ENCODE data around the gene DENND6A. TPM values are rescaled to one million over a fixed set of nuclear protein-coding genes. Genes with fewer than 3 reads are reported as not detected.

The DENND6A gene
- total and polyA plus RNA-seq, 4 donors = 8.2 to 53.8 (median 18.9) TPM

DNA sequence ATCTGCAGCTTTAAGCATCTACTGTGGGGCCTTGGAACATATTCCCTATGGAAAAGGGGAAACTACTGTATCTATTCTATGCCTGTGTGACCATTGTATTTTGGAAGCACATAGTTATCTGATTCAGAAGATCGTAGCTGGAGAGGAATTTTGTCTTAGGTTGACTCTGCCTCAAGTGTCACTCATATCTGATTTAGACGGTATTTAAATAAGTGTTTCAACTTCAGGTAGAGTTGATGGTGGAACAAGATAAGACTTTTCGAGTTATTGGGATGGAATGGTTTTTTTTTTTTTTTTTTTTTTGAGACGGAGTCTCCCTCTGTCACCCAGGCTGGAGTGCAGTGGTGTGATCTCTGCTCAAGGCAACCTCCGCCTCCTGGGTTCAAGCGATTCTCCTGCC, 8.9 kb upstream of the DENND6A start:
- 77 to 94% methylated on average over 6 of the region's 6 CpGs for WGBS, 2 donors
- Histone ChIP-seq H3K9ac (ENCODE audit: insufficient read depth in 1 of 2, low read length in 2 of 2) (no peak overlapping the region), H3K9me3 (ENCODE audit: control insufficient read depth in 4 of 4, insufficient read depth in 3 of 4, low read length in 3 of 4) (no peaks in the 10 kb centered on the region), H3K27me3 (ENCODE audit: control insufficient read depth in 3 of 3, insufficient read depth in 3 of 3, low read length in 2 of 3) (no peaks in the 10 kb centered on the region), H3K36me3 (ENCODE audit: control insufficient read depth in 4 of 4, insufficient read depth in 4 of 4, low read length in 4 of 4) (no peaks in the 10 kb centered on the region), H3K4me3 (no peak overlapping the region), H3K4me1 (ENCODE audit: control insufficient read depth in 5 of 5, insufficient read depth in 5 of 5, low read length in 5 of 5) (no peaks in the 10 kb centered on the region), H3K27ac (ENCODE audit: low read depth in 1 of 2, low read length in 1 of 2) (no peak overlapping the region)
- TF ChIP-seq, protein P1, sequence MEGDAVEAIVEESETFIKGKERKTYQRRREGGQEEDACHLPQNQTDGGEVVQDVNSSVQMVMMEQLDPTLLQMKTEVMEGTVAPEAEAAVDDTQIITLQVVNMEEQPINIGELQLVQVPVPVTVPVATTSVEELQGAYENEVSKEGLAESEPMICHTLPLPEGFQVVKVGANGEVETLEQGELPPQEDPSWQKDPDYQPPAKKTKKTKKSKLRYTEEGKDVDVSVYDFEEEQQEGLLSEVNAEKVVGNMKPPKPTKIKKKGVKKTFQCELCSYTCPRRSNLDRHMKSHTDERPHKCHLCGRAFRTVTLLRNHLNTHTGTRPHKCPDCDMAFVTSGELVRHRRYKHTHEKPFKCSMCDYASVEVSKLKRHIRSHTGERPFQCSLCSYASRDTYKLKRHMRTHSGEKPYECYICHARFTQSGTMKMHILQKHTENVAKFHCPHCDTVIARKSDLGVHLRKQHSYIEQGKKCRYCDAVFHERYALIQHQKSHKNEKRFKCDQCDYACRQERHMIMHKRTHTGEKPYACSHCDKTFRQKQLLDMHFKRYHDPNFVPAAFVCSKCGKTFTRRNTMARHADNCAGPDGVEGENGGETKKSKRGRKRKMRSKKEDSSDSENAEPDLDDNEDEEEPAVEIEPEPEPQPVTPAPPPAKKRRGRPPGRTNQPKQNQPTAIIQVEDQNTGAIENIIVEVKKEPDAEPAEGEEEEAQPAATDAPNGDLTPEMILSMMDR (IDR thresholded peaks at IDR 0.05; ENCODE audit: control extremely low read depth, extremely low read depth) = no peak
- no peak for ATAC-seq (ENCODE audit: insufficient read depth, low FRiP score)
- no peak for DNase-seq

DNA sequence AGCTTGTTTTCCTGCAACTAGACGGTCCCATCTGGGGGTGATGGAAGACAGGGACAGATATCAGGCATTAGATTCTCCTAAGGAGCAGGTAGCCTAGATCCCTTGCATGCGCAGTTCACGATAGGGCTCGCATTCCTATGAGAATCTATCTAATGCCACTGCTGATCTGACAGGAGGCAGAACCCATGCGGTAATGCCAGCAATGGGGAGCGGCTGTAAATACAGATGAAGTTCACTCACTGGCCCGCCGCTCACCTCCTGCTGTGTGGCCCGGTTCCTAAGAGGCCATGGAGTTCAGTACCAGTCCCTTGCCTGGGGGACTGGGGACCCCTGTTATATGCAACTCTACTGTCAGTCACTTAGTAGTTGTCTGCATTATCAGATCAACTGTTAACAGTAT, 7.9 kb upstream of the DENND6A start:
- WGBS, 2 donors = 85 to 96% methylated on average over 9 of the region's 9 CpGs
- no peak for ATAC-seq (ENCODE audit: insufficient read depth, low FRiP score)
- Histone ChIP-seq H3K4me1 (ENCODE audit: control insufficient read depth in 5 of 5, insufficient read depth in 5 of 5, low read length in 5 of 5) (no peaks in the 10 kb centered on the region), H3K4me3 (no peak overlapping the region), H3K9ac (ENCODE audit: insufficient read depth in 1 of 2, low read length in 2 of 2) (no peak overlapping the region), H3K36me3 (ENCODE audit: control insufficient read depth in 4 of 4, insufficient read depth in 4 of 4, low read length in 4 of 4) (no peaks in the 10 kb centered on the region), H3K9me3 (ENCODE audit: control insufficient read depth in 4 of 4, insufficient read depth in 3 of 4, low read length in 3 of 4) (peaks cover 0 to 2% (median 0%) of the 10 kb centered on the region in 4 donors), H3K27me3 (ENCODE audit: control insufficient read depth in 3 of 3, insufficient read depth in 3 of 3, low read length in 2 of 3) (no peaks in the 10 kb centered on the region), H3K27ac (ENCODE audit: low read depth in 1 of 2, low read length in 1 of 2) (no peak overlapping the region)
- no peak for DNase-seq
- TF ChIP-seq, protein P1 (IDR thresholded peaks at IDR 0.05; ENCODE audit: control extremely low read depth, extremely low read depth) = no peak

DNA sequence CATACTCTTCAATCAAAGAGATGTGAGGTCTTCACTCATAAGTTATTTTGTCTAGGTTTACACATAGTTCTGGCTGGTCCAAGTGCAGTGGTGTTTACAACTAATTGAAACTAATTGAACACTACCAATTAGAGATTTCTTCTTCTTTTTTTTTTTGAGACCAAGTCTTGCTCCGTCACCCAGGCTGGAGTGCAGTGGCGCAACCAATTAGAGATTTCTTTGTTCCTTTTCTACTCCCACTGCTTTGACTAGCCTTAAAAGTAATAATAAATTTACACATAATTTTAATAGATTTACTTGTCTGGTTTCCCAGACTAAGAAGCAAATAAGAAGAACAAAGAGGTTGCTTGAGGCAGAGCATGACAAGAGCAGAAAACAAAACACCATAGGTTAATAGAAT, 6.7 kb upstream of the DENND6A start:
- 51 to 88% methylated on average over 2 of the region's 2 CpGs for WGBS, 2 donors
- Histone ChIP-seq H3K27ac (ENCODE audit: low read depth in 1 of 2, low read length in 1 of 2) (no peak overlapping the region), H3K27me3 (ENCODE audit: control insufficient read depth in 3 of 3, insufficient read depth in 3 of 3, low read length in 2 of 3) (no peaks in the 10 kb centered on the region), H3K9ac (ENCODE audit: insufficient read depth in 1 of 2, low read length in 2 of 2) (no peak overlapping the region), H3K4me3 (no peak overlapping the region), H3K9me3 (ENCODE audit: control insufficient read depth in 4 of 4, insufficient read depth in 3 of 4, low read length in 3 of 4) (peaks cover 0 to 2% (median 0%) of the 10 kb centered on the region in 4 donors), H3K4me1 (ENCODE audit: control insufficient read depth in 5 of 5, insufficient read depth in 5 of 5, low read length in 5 of 5) (no peaks in the 10 kb centered on the region), H3K36me3 (ENCODE audit: control insufficient read depth in 4 of 4, insufficient read depth in 4 of 4, low read length in 4 of 4) (no peaks in the 10 kb centered on the region)
- no peak for ATAC-seq (ENCODE audit: insufficient read depth, low FRiP score)
- no peak for DNase-seq
- TF ChIP-seq, protein P1 (IDR thresholded peaks at IDR 0.05; ENCODE audit: control extremely low read depth, extremely low read depth) = no peak

DNA sequence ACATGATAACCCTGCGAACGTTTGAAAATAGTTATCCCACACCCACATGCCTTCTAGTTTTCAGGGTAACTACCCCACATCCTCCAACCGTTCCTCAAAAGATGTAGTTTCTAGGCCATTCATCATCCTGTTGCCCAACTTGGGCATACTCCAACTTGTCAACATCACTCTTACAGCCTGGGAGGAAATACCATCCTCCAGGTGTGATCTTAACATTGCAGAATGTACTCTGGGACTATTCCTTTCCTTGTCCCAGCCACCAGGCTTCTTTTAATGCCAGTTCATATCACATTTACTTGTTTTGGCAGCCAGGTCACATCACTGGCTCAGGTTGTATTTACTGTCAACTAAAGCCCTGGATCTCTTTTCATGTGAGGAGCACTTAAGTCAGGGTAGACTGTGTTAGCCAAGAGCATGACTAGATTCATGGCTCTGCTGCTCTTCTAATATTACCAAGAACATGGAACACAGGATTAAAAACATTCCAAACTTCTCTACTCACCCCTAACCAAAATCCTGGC, 4.0 kb upstream of the DENND6A start:
- H3K27ac ChIP-seq (ENCODE audit: low read depth in 1 of 2, low read length in 1 of 2) = no peak overlapping the region
- H3K36me3 ChIP-seq (ENCODE audit: control insufficient read depth in 4 of 4, insufficient read depth in 4 of 4, low read length in 4 of 4) = no peaks in the 10 kb centered on the region
- no peak overlapping the region for H3K9ac ChIP-seq (ENCODE audit: insufficient read depth in 1 of 2, low read length in 2 of 2)
- TF ChIP-seq, protein P1 (IDR thresholded peaks at IDR 0.05; ENCODE audit: control extremely low read depth, extremely low read depth) = no peak
- DNase-seq (no peak), ATAC-seq (ENCODE audit: insufficient read depth, low FRiP score) (no peak)
- no peaks in the 10 kb centered on the region for H3K4me1 ChIP-seq (ENCODE audit: control insufficient read depth in 5 of 5, insufficient read depth in 5 of 5, low read length in 5 of 5)
- 20 to 37% methylated on average over 3 of the region's 3 CpGs for WGBS, 2 donors
- no peaks in the 10 kb centered on the region for H3K27me3 ChIP-seq (ENCODE audit: control insufficient read depth in 3 of 3, insufficient read depth in 3 of 3, low read length in 2 of 3)
- no peak overlapping the region for H3K4me3 ChIP-seq
- H3K9me3 ChIP-seq (ENCODE audit: control insufficient read depth in 4 of 4, insufficient read depth in 3 of 4, low read length in 3 of 4) = peaks cover 0 to 2% (median 0%) of the 10 kb centered on the region in 4 donors

Measured in lung (tissue), 12 donors.